Measurements from ENCODE around the gene CAMTA1.

GRCh38 chr1:7313081-7313546 is 527.9 kb downstream of the CAMTA1 start:
- TF ChIP-seq ZNF384 (IDR thresholded peaks at IDR 0.05), result no peak
- no peak for TF ChIP-seq LEF1 (IDR thresholded peaks at IDR 0.05; ENCODE audit: borderline replicate concordance)
- TF ChIP-seq HDGF (IDR thresholded peaks at IDR 0.05; ENCODE audit: borderline replicate concordance), result no peak
- no peak for TF ChIP-seq FOXM1 (IDR thresholded peaks at IDR 0.05; ENCODE audit: borderline replicate concordance)
- TF ChIP-seq SP1 (IDR thresholded peaks at IDR 0.05), result no peak
- TF ChIP-seq ELF4 (IDR thresholded peaks at IDR 0.05), result no peak
- no peak for TF ChIP-seq SUZ12 (IDR thresholded peaks at IDR 0.05)
- TF ChIP-seq BHLHE40 (IDR thresholded peaks at IDR 0.05; ENCODE audit: borderline replicate concordance), result no peak
